KMS-11 (cell line): ENCODE measurements around the gene STT3B.

ENCODE experiments used
- H2AFZ ChIP-seq: fragments of 200-600 bp; sonication (generic); 2 replicates; pipeline ENCODE4 v1.6.1; 2016; ENCODE audit warnings: antibody characterized with exemption, mixed run types, low read depth
- H3K27ac ChIP-seq: fragments of 200-600 bp; sonication (generic); 2 replicates; pipeline ENCODE4 v1.6.1; 2016; ENCODE audit warnings: mild to moderate bottlenecking, mixed run types
- H3K27me3 ChIP-seq: fragments of 200-600 bp; sonication (generic); 2 replicates; pipeline ENCODE4 v1.6.1; 2017; ENCODE audit warnings: mild to moderate bottlenecking, low read depth, mixed run types, moderate library complexity; ENCODE audit not compliant: insufficient read depth
- H3K36me3 ChIP-seq: fragments of 200-600 bp; sonication (generic); 2 replicates; pipeline ENCODE4 v1.6.1; 2017; ENCODE audit warnings: mild to moderate bottlenecking, mixed run types; ENCODE audit not compliant: insufficient read depth
- H3K4me1 ChIP-seq: fragments of 200-600 bp; sonication (generic); 2 replicates; pipeline ENCODE4 v1.6.1; 2016; ENCODE audit warnings: mild to moderate bottlenecking, low read depth, mixed run types; ENCODE audit not compliant: poor library complexity, severe bottlenecking
- H3K4me2 ChIP-seq: fragments of 200-600 bp; sonication (generic); 2 replicates; pipeline ENCODE4 v1.7.0; 2016; ENCODE audit warnings: mild to moderate bottlenecking, mixed run types
- H3K4me3 ChIP-seq: fragments of 200-600 bp; sonication (generic); IDR thresholded peaks from 2 replicates; pipeline ENCODE4 v1.6.1; 2017; ENCODE audit warnings: low read depth, low read length, mixed read lengths; ENCODE audit not compliant: insufficient read depth
- H3K79me2 ChIP-seq: fragments of 200-600 bp; sonication (generic); 2 replicates; pipeline ENCODE4 v1.6.1; 2016; ENCODE audit warnings: low read depth, mixed run types; ENCODE audit not compliant: insufficient read depth
- H3K9ac ChIP-seq: fragments of 200-600 bp; sonication (generic); 2 replicates; pipeline ENCODE4 v1.6.1; 2016; ENCODE audit warnings: mild to moderate bottlenecking, mixed run types
- H4K20me1 ChIP-seq: fragments of 200-600 bp; sonication (generic); 2 replicates; pipeline ENCODE4 v1.6.1; 2016; ENCODE audit warnings: mild to moderate bottlenecking, mixed run types; ENCODE audit not compliant: insufficient read depth
- TF ChIP-seq, protein P1 (sequence below): fragments of 200-600 bp; sonication (generic); conservative IDR thresholded peaks from 2 replicates; pipeline ENCODE4 v1.6.1; 2017; ENCODE audit warnings: low read depth, mild to moderate bottlenecking, antibody characterized with exemption, low read length, moderate library complexity, mixed read lengths

The STT3B gene

DNA sequence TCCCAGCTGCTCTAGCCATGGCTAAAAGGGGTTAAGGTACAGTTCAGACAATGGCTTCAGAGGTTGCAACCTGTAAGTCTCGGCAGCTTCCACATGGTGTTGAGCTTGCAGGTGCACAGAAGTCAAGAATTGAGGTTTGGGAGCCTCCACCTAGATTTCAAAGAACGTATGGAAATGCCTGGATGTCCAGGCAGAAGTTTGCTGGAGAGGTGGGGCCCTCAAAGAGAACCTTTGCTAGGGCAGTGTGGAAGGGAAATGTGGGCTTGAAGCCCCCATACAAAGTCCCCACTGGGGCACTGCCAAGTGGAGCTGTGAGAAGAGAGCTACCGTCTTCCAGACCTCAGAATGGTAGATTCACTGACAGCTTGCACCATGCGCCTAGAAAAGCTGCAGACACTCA is 73.7 kb downstream of the STT3B start:
- H2AFZ ChIP-seq, result no peak overlapping the region
- H4K20me1 ChIP-seq, result no peaks in the 10 kb centered on the region
- TF ChIP-seq, protein P1, sequence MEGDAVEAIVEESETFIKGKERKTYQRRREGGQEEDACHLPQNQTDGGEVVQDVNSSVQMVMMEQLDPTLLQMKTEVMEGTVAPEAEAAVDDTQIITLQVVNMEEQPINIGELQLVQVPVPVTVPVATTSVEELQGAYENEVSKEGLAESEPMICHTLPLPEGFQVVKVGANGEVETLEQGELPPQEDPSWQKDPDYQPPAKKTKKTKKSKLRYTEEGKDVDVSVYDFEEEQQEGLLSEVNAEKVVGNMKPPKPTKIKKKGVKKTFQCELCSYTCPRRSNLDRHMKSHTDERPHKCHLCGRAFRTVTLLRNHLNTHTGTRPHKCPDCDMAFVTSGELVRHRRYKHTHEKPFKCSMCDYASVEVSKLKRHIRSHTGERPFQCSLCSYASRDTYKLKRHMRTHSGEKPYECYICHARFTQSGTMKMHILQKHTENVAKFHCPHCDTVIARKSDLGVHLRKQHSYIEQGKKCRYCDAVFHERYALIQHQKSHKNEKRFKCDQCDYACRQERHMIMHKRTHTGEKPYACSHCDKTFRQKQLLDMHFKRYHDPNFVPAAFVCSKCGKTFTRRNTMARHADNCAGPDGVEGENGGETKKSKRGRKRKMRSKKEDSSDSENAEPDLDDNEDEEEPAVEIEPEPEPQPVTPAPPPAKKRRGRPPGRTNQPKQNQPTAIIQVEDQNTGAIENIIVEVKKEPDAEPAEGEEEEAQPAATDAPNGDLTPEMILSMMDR, result no peak
- H3K9ac ChIP-seq, result no peak overlapping the region
- no peak overlapping the region for H3K4me3 ChIP-seq
- no peaks in the 10 kb centered on the region for H3K79me2 ChIP-seq
- H3K27ac ChIP-seq, result no peak overlapping the region
- H3K4me2 ChIP-seq, result no peak overlapping the region
- H3K27me3 ChIP-seq, result no peaks in the 10 kb centered on the region
- H3K36me3 ChIP-seq, result no peaks in the 10 kb centered on the region
- H3K4me1 ChIP-seq, result no peaks in the 10 kb centered on the region

DNA sequence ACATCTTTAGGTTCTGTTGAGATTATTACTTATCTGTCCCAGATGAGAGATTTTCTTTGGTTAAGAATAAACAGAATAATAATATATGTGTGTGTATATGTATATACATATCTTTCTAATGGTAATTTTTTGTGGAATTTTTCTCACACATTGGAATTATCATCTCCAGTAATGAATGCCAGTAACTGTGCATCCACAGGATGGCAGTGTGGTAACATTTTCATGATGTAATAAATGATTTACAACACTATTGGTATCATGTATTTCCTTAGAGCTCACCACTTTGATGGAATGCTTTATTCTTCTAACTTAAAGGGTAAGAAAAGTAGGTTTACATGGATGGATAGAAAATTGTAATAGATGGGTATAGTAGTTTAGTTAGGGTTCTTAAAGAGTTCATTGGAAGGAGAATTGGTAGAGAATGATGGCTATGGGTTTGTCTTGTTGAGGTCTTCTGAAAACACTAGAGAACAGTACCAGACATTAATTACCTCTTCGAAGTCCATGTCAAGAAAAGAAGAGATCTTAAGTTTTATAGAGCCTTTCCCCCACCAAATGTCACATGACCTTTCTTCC is 78.1 kb downstream of the STT3B start:
- H3K27ac ChIP-seq, result no peak overlapping the region
- no peaks in the 10 kb centered on the region for H3K27me3 ChIP-seq
- H3K9ac ChIP-seq, result no peak overlapping the region
- no peak overlapping the region for H3K4me3 ChIP-seq
- no peaks in the 10 kb centered on the region for H3K36me3 ChIP-seq
- no peaks in the 10 kb centered on the region for H3K4me1 ChIP-seq
- TF ChIP-seq, protein P1, result 0 out of 2 replicates have a peak, but pooled peaks have one; percentile 26
- H3K4me2 ChIP-seq, result no peak overlapping the region
- 0 out of 2 replicates have a peak, but pooled peaks cover 5% of the 10 kb centered on the region for H3K79me2 ChIP-seq
- H4K20me1 ChIP-seq, result no peaks in the 10 kb centered on the region
- H2AFZ ChIP-seq, result no peak overlapping the region

DNA sequence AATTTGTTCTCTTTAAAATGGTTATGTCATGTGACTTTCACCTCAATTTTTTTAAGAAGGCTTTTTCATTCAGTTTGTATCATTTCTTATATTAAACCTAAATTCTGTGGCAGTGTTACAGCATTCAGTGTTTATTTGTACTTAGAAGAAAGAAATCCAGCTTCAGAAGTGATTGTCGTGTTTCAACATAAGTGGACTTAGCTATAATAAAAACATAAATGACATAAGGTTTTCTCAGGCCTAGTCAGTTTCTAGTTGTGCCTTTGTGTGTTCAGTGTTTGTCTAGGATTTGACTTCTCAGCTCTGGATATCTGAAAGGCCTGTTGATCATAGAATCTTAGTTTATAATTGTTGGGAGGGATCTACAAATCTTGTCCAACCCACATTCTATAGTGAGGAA is 80.5 kb downstream of the STT3B start:
- H4K20me1 ChIP-seq, result no peaks in the 10 kb centered on the region
- H3K27ac ChIP-seq, result no peak overlapping the region
- H3K4me2 ChIP-seq, result no peak overlapping the region
- H3K36me3 ChIP-seq, result no peaks in the 10 kb centered on the region
- no peak overlapping the region for H3K9ac ChIP-seq
- no peaks in the 10 kb centered on the region for H3K27me3 ChIP-seq
- H3K4me3 ChIP-seq, result no peak overlapping the region
- no peak overlapping the region for H2AFZ ChIP-seq
- 0 out of 2 replicates have a peak, but pooled peaks cover 5% of the 10 kb centered on the region for H3K79me2 ChIP-seq
- H3K4me1 ChIP-seq, result no peaks in the 10 kb centered on the region
- TF ChIP-seq, protein P1, result no peak

DNA sequence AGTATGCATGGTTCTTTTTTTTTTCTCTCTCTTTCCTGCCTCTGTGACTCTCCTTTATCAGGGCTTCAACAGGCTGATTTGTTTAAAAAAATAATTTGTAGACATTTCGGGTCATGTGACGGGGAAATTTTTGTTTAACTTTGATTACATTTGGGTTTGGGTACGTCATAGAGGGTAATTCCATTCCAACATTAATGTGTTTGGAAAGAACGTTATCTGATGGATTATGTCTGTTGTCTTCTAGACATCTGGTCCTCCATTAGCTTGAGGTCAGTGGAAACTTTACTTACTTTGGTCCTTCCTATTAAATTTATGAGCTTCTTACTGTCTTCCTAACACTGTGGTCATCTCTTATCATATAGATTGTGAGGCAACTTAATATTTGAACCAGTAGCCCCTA is 80.9 kb downstream of the STT3B start:
- Histone ChIP-seq H3K9ac (no peak overlapping the region), H3K4me1 (no peaks in the 10 kb centered on the region), H3K27me3 (no peaks in the 10 kb centered on the region), H3K4me2 (no peak overlapping the region), H2AFZ (no peak overlapping the region), H3K36me3 (no peaks in the 10 kb centered on the region), H3K27ac (no peak overlapping the region), H3K79me2 (0 out of 2 replicates have a peak, but pooled peaks cover 5% of the 10 kb centered on the region), H3K4me3 (no peak overlapping the region), H4K20me1 (no peaks in the 10 kb centered on the region)
- TF ChIP-seq, protein P1, result no peak
